Effector memory CD4-positive, alpha-beta T cell (primary cell): ENCODE results near the gene MAPK8.

ENCODE experiments used
- DNase-seq, 3 donors: peaks; one replicate each; pipeline ENCODE4 v3.0.0-alpha.2; 2020
- H3K27ac ChIP-seq: 2 replicates; pipeline ENCODE4 v1.7.0; 2013; ENCODE audit warnings: mild to moderate bottlenecking, low read length, moderate library complexity; ENCODE audit not compliant: insufficient read depth, poor library complexity, severe bottlenecking
- H3K27me3 ChIP-seq: replicated peaks from 2 replicates; pipeline ENCODE4 v1.7.0; 2013; ENCODE audit warnings: mild to moderate bottlenecking, low read length; ENCODE audit not compliant: insufficient read depth, control insufficient read depth, poor library complexity, severe bottlenecking
- H3K36me3 ChIP-seq: 2 replicates; pipeline ENCODE4 v1.7.0; 2013; ENCODE audit warnings: mild to moderate bottlenecking, low read length, moderate library complexity; ENCODE audit not compliant: control insufficient read depth, insufficient read depth
- H3K4me1 ChIP-seq: 2 replicates; pipeline ENCODE4 v1.7.0; 2013; ENCODE audit warnings: low read length, mild to moderate bottlenecking; ENCODE audit not compliant: control insufficient read depth, insufficient read depth, poor library complexity, severe bottlenecking
- H3K4me3 ChIP-seq: 2 replicates; pipeline ENCODE4 v1.7.0; 2013; ENCODE audit warnings: low read length, low read depth, mild to moderate bottlenecking; ENCODE audit not compliant: insufficient read depth, poor library complexity, severe bottlenecking
- H3K9me3 ChIP-seq: 2 replicates; pipeline ENCODE4 v1.7.0; 2013; ENCODE audit warnings: mild to moderate bottlenecking, low read length, moderate library complexity; ENCODE audit not compliant: control insufficient read depth

MAPK8 gene

DNA sequence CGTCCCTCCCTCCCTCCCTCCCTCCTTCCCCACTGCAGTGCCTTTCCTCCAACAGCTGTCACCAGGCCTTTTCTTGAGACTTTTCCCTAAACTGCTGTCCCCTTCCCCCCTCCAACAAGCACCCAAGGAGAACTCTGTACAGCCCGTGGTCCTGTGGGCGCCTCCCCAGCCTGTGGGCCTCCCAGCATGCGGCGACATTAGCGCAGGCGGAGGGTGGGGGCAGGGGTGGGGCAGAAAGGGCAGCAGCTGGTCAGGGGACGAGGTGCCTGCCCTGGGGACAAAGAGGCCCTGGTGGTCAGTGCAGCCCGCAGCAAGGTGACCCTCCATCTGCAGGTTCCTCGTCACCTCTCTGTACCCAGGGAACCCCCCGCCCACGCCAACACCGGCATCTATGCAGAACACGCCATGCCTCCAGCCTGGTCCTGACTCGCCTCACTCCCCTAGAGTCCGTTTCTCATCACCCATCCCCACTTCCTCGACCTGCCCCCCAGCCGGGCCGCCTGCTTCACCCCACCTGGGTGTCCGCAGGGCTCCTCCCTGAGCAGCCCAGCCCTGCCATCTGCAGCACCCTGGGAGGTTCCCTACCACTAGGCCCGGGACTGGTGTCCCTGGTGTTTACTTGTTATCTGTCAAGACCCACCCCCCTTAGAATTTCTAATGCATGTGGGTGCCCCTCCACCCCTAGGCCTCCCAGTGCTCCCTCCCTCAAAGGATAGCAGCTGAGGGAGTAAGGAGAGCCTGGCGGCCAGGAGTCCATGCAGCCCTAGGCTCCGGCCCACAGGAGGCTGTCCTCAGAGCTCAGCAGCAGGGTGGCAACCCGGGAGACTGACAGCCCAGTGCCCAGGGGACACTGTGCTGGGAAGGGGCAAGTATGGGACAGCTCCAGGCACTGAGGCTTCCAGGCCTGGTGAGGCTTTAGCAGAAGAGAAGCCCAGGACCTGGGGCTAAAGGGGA, 150.6 kb downstream of the MAPK8 start:
- no peaks in the 10 kb centered on the region for H3K4me1 ChIP-seq
- no peak overlapping the region for H3K27ac ChIP-seq
- no peak overlapping the region for H3K4me3 ChIP-seq
- no peaks in the 10 kb centered on the region for H3K36me3 ChIP-seq
- DNase-seq: no peak
- no peaks in the 10 kb centered on the region for H3K9me3 ChIP-seq
- no peaks in the 10 kb centered on the region for H3K27me3 ChIP-seq

- Histone ChIP-seq H3K27ac (no peak overlapping the region), H3K36me3 (no peaks in the 10 kb centered on the region), H3K9me3 (no peaks in the 10 kb centered on the region), H3K4me3 (no peak overlapping the region), H3K27me3 (no peaks in the 10 kb centered on the region), H3K4me1 (no peaks in the 10 kb centered on the region)
- DNase-seq: no peak
Measured at GRCh38 chr10:48457949-48458661, 151.6 kb downstream of the MAPK8 start.

DNA sequence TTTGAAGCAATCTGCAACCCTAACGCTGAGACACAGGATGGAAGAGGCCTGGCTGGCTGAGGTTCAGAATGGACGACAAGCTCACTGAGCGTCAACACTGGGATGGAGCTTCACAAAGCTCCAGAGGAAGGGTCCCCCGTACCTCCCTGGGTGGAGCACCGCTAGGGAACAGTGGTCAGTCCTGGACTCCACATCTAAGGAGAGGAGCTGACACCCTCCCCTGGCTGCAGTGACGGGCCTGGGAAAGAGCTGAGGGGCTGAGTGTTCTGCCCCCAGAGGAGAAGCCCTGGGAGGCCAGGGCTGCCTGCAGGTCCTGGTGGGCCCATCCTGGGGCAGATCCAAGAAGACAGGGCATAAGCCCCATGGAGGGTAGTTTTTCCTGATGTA, 152.2 kb downstream of the MAPK8 start:
- no peaks in the 10 kb centered on the region for H3K9me3 ChIP-seq
- no peak overlapping the region for H3K4me3 ChIP-seq
- H3K4me1 ChIP-seq: no peaks in the 10 kb centered on the region
- H3K27ac ChIP-seq: no peak overlapping the region
- no peak for DNase-seq
- no peaks in the 10 kb centered on the region for H3K27me3 ChIP-seq
- H3K36me3 ChIP-seq: no peaks in the 10 kb centered on the region

- no peaks in the 10 kb centered on the region for H3K27me3 ChIP-seq
- no peaks in the 10 kb centered on the region for H3K36me3 ChIP-seq
- H3K4me1 ChIP-seq: no peaks in the 10 kb centered on the region
- no peaks in the 10 kb centered on the region for H3K9me3 ChIP-seq
- DNase-seq: no peak
- no peak overlapping the region for H3K4me3 ChIP-seq
- no peak overlapping the region for H3K27ac ChIP-seq
Measured at GRCh38 chr10:48459270-48460150, 153.0 kb downstream of the MAPK8 start.

GRCh38 chr10:48460182-48460581, 153.7 kb downstream of the MAPK8 start:
- H3K4me3 ChIP-seq: no peak overlapping the region
- H3K27me3 ChIP-seq: no peaks in the 10 kb centered on the region
- no peak overlapping the region for H3K27ac ChIP-seq
- H3K9me3 ChIP-seq: no peaks in the 10 kb centered on the region
- H3K4me1 ChIP-seq: no peaks in the 10 kb centered on the region
- H3K36me3 ChIP-seq: no peaks in the 10 kb centered on the region
- no peak for DNase-seq

- Histone ChIP-seq H3K27ac (no peak overlapping the region), H3K4me3 (no peak overlapping the region), H3K9me3 (no peaks in the 10 kb centered on the region), H3K36me3 (no peaks in the 10 kb centered on the region), H3K4me1 (no peaks in the 10 kb centered on the region), H3K27me3 (no peaks in the 10 kb centered on the region)
- no peak for DNase-seq
Measured at GRCh38 chr10:48461623-48462481, 155.4 kb downstream of the MAPK8 start.

DNA sequence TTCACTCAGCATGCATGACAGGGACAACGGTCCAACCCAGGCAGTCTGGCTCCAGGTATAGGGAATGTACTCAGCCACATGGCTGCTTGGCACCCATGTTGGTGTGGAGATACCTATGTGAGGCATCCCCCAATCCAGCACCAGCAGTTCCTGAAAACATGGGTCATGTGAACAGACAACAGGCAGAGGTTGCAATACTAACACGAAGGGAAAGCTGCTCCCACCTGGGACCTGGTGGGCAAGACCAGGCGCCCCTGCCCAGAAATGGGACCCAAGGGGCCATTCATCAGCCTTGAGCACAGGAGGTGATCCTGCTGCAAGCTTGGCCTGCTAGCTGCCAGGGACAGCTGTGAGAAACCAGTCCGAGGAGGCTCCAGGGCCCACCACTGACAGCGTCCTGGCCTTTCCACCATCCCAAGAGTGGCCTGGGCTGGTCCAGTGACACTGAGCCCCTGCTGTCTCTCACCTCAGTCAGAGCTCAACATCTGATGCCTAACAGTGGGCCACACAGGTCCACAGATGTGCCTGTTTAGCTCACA, 156.1 kb downstream of the MAPK8 start:
- no peak overlapping the region for H3K27ac ChIP-seq
- no peaks in the 10 kb centered on the region for H3K9me3 ChIP-seq
- no peaks in the 10 kb centered on the region for H3K36me3 ChIP-seq
- no peak for DNase-seq
- H3K27me3 ChIP-seq: no peaks in the 10 kb centered on the region
- no peaks in the 10 kb centered on the region for H3K4me1 ChIP-seq
- no peak overlapping the region for H3K4me3 ChIP-seq

- no peaks in the 10 kb centered on the region for H3K27me3 ChIP-seq
- H3K27ac ChIP-seq: no peak overlapping the region
- DNase-seq: no peak
- no peak overlapping the region for H3K4me3 ChIP-seq
- H3K36me3 ChIP-seq: no peaks in the 10 kb centered on the region
- H3K4me1 ChIP-seq: no peaks in the 10 kb centered on the region
- no peaks in the 10 kb centered on the region for H3K9me3 ChIP-seq
Measured at GRCh38 chr10:48463318-48464003, 157.0 kb downstream of the MAPK8 start.
